Parathyroid adenoma (tissue), 2 donors: Measurements from ENCODE around the gene TIMM29.

Source experiments
- H2AFZ ChIP-seq: fragments of 300-600 bp; sonication (generic); one replicate; pipeline ENCODE4 v1.7.0; 2017; ENCODE audit warnings: antibody characterized with exemption, mild to moderate bottlenecking
- H3K27ac ChIP-seq: fragments of 300-600 bp; sonication (generic); one replicate; pipeline ENCODE4 v1.7.0; 2017
- H3K27me3 ChIP-seq: fragments of 300-600 bp; sonication (generic); one replicate; pipeline ENCODE4 v1.7.0; 2017; ENCODE audit warnings: low read length; ENCODE audit not compliant: control insufficient read depth, insufficient read depth
- H3K36me3 ChIP-seq: fragments of 300-600 bp; sonication (generic); one replicate; pipeline ENCODE4 v1.7.0; 2017; ENCODE audit warnings: low read length; ENCODE audit not compliant: control insufficient read depth, insufficient read depth
- H3K4me1 ChIP-seq: fragments of 300-600 bp; sonication (generic); one replicate; pipeline ENCODE4 v1.7.0; 2017; ENCODE audit warnings: control low read depth
- H3K4me2 ChIP-seq: fragments of 300-600 bp; sonication (generic); one replicate; pipeline ENCODE4 v1.7.0; 2017; ENCODE audit warnings: low read length
- H3K4me3 ChIP-seq: fragments of 300-600 bp; sonication (generic); one replicate; pipeline ENCODE4 v1.7.0; 2017; ENCODE audit warnings: low read depth, low read length
- H3K79me2 ChIP-seq: fragments of 300-600 bp; sonication (generic); one replicate; pipeline ENCODE4 v1.7.0; 2017; ENCODE audit warnings: control low read depth
- H3K9ac ChIP-seq: fragments of 300-600 bp; sonication (generic); one replicate; pipeline ENCODE4 v1.7.0; 2017; ENCODE audit warnings: mild to moderate bottlenecking
- H3K9me3 ChIP-seq: fragments of 300-600 bp; sonication (generic); one replicate; pipeline ENCODE4 v1.7.0; 2017; ENCODE audit warnings: low read length; ENCODE audit not compliant: control insufficient read depth
- TF ChIP-seq, protein P1 (sequence below): fragments of 300-600 bp; sonication (generic); IDR thresholded peaks from one replicate; pipeline ENCODE4 v1.7.0; 2017; ENCODE audit warnings: antibody characterized with exemption, mild to moderate bottlenecking
- donor health status: primary hyperparathyroidism.

TIMM29 gene

DNA sequence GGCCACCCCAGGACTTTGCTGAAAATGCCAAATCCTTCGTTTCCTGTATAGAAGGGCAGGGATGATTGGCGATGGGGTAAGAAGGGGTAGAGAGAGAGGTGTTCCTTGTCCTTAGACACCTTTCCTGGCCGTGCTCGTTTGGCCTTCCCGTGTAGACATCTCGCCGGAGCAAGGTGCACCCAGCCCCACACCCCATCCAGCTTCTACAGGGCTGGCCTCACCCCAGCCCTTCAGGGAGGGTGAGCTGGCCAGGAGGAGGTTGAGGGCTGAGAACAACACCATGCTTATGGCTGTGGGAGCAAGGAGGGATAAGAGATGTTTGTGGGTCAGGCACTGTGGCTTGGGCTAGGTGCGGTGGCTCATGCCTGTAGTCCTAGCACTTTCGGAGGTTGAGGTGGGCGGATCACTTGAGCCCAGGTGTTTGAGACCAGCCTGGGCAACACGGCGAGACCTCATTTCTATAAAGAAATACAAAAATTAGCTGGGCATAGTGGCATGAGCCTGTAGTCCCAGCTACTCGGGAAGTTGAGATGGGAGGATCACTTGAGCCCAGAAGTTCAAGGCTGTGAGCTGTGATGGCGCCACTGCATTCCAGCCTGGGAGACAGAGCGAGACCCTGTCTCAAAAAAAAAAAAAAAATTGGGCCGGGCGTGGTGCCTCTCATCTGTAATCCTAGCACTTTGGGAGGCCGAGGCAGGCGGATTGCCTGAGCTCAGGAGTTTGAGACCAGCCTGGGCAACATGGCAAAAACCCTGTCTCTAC lies 47.7 kb downstream of the TIMM29 start:
- Histone ChIP-seq H3K36me3 (no peaks in the 10 kb centered on the region), H3K27ac (no peak overlapping the region), H3K27me3 (no peaks in the 10 kb centered on the region), H3K4me2 (peak overlapping the region; percentile 65), H3K9me3 (no peaks in the 10 kb centered on the region), H3K79me2 (peaks cover 53% of the 10 kb centered on the region), H3K4me3 (no peak overlapping the region), H3K9ac (no peak overlapping the region), H2AFZ (peak overlapping the region; percentile 9), H3K4me1 (no peaks in the 10 kb centered on the region)
- TF ChIP-seq, protein P1, sequence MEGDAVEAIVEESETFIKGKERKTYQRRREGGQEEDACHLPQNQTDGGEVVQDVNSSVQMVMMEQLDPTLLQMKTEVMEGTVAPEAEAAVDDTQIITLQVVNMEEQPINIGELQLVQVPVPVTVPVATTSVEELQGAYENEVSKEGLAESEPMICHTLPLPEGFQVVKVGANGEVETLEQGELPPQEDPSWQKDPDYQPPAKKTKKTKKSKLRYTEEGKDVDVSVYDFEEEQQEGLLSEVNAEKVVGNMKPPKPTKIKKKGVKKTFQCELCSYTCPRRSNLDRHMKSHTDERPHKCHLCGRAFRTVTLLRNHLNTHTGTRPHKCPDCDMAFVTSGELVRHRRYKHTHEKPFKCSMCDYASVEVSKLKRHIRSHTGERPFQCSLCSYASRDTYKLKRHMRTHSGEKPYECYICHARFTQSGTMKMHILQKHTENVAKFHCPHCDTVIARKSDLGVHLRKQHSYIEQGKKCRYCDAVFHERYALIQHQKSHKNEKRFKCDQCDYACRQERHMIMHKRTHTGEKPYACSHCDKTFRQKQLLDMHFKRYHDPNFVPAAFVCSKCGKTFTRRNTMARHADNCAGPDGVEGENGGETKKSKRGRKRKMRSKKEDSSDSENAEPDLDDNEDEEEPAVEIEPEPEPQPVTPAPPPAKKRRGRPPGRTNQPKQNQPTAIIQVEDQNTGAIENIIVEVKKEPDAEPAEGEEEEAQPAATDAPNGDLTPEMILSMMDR: no peak

DNA sequence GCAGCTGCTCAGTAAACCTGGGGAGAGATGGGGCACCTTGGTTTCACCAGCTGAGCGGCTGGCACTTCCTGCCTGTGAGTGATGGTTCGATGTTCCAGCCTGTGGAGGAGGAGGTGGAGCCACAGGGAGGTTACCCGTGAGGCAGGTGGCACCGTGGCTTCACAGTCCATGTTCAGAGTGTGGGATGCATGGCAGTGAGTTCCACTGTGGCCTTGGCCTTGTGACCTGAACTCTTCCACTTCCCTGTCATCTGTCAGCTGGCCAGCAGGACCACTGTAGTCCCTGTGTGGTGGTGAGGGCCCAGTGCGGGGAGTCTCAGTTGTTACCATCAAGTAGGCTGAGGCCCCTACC lies 49.1 kb downstream of the TIMM29 start:
- Histone ChIP-seq H3K4me1 (no peaks in the 10 kb centered on the region), H3K27ac (no peak overlapping the region), H3K9ac (no peak overlapping the region), H3K36me3 (no peaks in the 10 kb centered on the region), H3K27me3 (no peaks in the 10 kb centered on the region), H3K4me2 (no peak overlapping the region), H3K9me3 (no peaks in the 10 kb centered on the region), H3K4me3 (no peak overlapping the region), H3K79me2 (peaks cover 61% of the 10 kb centered on the region), H2AFZ (no peak overlapping the region)
- TF ChIP-seq, protein P1: no peak
